H9 (cell line): ENCODE data around the gene UBTF. TPM values are rescaled to one million over a fixed set of nuclear protein-coding genes. Genes with fewer than 3 reads are reported as not detected.

Source experiments
- DNase-seq: peaks from one replicate; pipeline ENCODE4 v3.0.0-alpha.2; 2017
- H2AFZ ChIP-seq: one replicate; pipeline ENCODE4 v1.6.1; 2013; ENCODE audit warnings: mild to moderate bottlenecking, low read length, control low read depth, moderate library complexity
- H2AK5ac ChIP-seq: 2 replicates; pipeline ENCODE4 v1.6.1; 2013; ENCODE audit warnings: low read length, control low read depth, mixed read lengths; ENCODE audit not compliant: insufficient read length
- H2BK120ac ChIP-seq: one replicate; pipeline ENCODE4 v1.6.1; 2013; ENCODE audit warnings: low read depth, mild to moderate bottlenecking, low read length, control low read depth, inconsistent platforms; ENCODE audit not compliant: poor library complexity, severe bottlenecking
- H2BK12ac ChIP-seq: 2 replicates; pipeline ENCODE4 v1.6.1; 2013; ENCODE audit warnings: low read length, control low read depth, mixed read lengths, low read depth; ENCODE audit not compliant: insufficient read length
- H2BK15ac ChIP-seq: 2 replicates; pipeline ENCODE4 v1.6.1; 2013; ENCODE audit warnings: low read depth, low read length, control low read depth
- H2BK20ac ChIP-seq: one replicate; pipeline ENCODE4 v1.6.1; 2013; ENCODE audit warnings: low read depth, mild to moderate bottlenecking, low read length, control low read depth, inconsistent platforms; ENCODE audit not compliant: poor library complexity, severe bottlenecking
- H2BK5ac ChIP-seq: 2 replicates; pipeline ENCODE4 v1.6.1; 2013; ENCODE audit warnings: low read length, control low read depth, mixed read lengths; ENCODE audit not compliant: insufficient read length
- H3K14ac ChIP-seq: 2 replicates; pipeline ENCODE4 v1.6.1; 2013; ENCODE audit warnings: low read length, control low read depth; ENCODE audit not compliant: insufficient read depth
- H3K18ac ChIP-seq: 2 replicates; pipeline ENCODE4 v1.6.1; 2013; ENCODE audit warnings: low read depth, mild to moderate bottlenecking, mixed read lengths, low read length, control low read depth; ENCODE audit not compliant: insufficient read length
- H3K23ac ChIP-seq: 2 replicates; pipeline ENCODE4 v1.6.1; 2013; ENCODE audit warnings: low read length, control low read depth, mixed read lengths, low read depth; ENCODE audit not compliant: insufficient read length
- H3K23me2 ChIP-seq: 2 replicates; pipeline ENCODE4 v1.6.1; 2013; ENCODE audit warnings: low read depth, mild to moderate bottlenecking, mixed read lengths, low read length, control low read depth; ENCODE audit not compliant: insufficient read length, poor library complexity, severe bottlenecking
- H3K27ac ChIP-seq: 2 replicates; pipeline ENCODE4 v1.5.1; 2013; ENCODE audit warnings: low read length, control low read depth, mixed read lengths, low read depth; ENCODE audit not compliant: insufficient read length
- H3K27me3 ChIP-seq: 2 replicates; pipeline ENCODE4 v1.6.1; 2013; ENCODE audit warnings: low read length, control low read depth, inconsistent platforms; ENCODE audit not compliant: insufficient read depth
- H3K4ac ChIP-seq: 2 replicates; pipeline ENCODE4 v1.6.1; 2013; ENCODE audit warnings: low read depth, mild to moderate bottlenecking, control low read depth, inconsistent platforms, low read length, moderate library complexity
- H3K4me1 ChIP-seq: 2 replicates; pipeline ENCODE4 v1.6.1; 2013; ENCODE audit warnings: low read length, control low read depth, inconsistent platforms; ENCODE audit not compliant: insufficient read depth
- H3K4me2 ChIP-seq: 2 replicates; pipeline ENCODE4 v1.6.1; 2013; ENCODE audit warnings: low read length, control low read depth, mixed read lengths; ENCODE audit not compliant: insufficient read length, insufficient read depth
- H3K56ac ChIP-seq: 2 replicates; pipeline ENCODE4 v1.6.1; 2013; ENCODE audit warnings: low read depth, mild to moderate bottlenecking, mixed read lengths, low read length, control low read depth; ENCODE audit not compliant: insufficient read length
- H3K79me1 ChIP-seq: 2 replicates; pipeline ENCODE4 v1.6.1; 2013; ENCODE audit warnings: low read depth, mild to moderate bottlenecking, moderate library complexity, low read length, control low read depth, inconsistent platforms; ENCODE audit not compliant: insufficient read depth, poor library complexity, severe bottlenecking
- H3K79me2 ChIP-seq: 2 replicates; pipeline ENCODE4 v1.6.1; 2013; ENCODE audit warnings: low read length, control low read depth, inconsistent platforms; ENCODE audit not compliant: insufficient read depth
- H3K9ac ChIP-seq: 2 replicates; pipeline ENCODE4 v1.6.1; 2013; ENCODE audit warnings: low read length, control low read depth, mixed read lengths; ENCODE audit not compliant: insufficient read length; ENCODE audit errors: extremely low read depth
- H3K9me3 ChIP-seq: one replicate; pipeline ENCODE4 v1.6.1; 2013; ENCODE audit warnings: low read depth, low read length, inconsistent platforms; ENCODE audit not compliant: control insufficient read depth
- H3T11ph ChIP-seq: one replicate; pipeline ENCODE4 v1.6.1; 2013; ENCODE audit warnings: mild to moderate bottlenecking, low read length, control low read depth, inconsistent platforms
- H4K20me1 ChIP-seq: one replicate; pipeline ENCODE4 v1.6.1; 2013; ENCODE audit not compliant: control insufficient read depth, insufficient read length, insufficient read depth
- H4K5ac ChIP-seq: 2 replicates; pipeline ENCODE4 v1.6.1; 2013; ENCODE audit warnings: low read depth, mild to moderate bottlenecking, mixed read lengths, low read length, control low read depth; ENCODE audit not compliant: insufficient read length
- H4K8ac ChIP-seq: replicated peaks from 2 replicates; pipeline ENCODE4 v1.6.1; 2013; ENCODE audit warnings: low read length, control low read depth, mixed read lengths, low read depth; ENCODE audit not compliant: insufficient read length
- H4K91ac ChIP-seq: 2 replicates; pipeline ENCODE4 v1.6.1; 2013; ENCODE audit warnings: low read depth, mild to moderate bottlenecking, moderate library complexity, mixed read lengths, low read length, control low read depth; ENCODE audit not compliant: insufficient read length
- H3K27ac Mint-ChIP-seq, 3 experiments: 2 replicates in 2 of 3; 3 replicates in 1 of 3; pipeline ENCODE4 v1.8.0; 2020 to 2021; ENCODE audit warnings: mixed read lengths in 3 of 3, mild to moderate bottlenecking in 1 of 3, moderate library complexity in 1 of 3
- H3K27me3 Mint-ChIP-seq: 2 replicates; pipeline ENCODE4 v1.8.0; 2021; ENCODE audit warnings: low read depth, mild to moderate bottlenecking, moderate library complexity, mixed read lengths
- H3K36me3 Mint-ChIP-seq, 3 experiments: 2 replicates in 2 of 3; 3 replicates in 1 of 3; pipeline ENCODE4 v1.8.0; 2020 to 2021; ENCODE audit warnings: low read depth in 3 of 3, mixed read lengths in 3 of 3; ENCODE audit not compliant: insufficient read depth in 1 of 3
- H3K4me1 Mint-ChIP-seq, 2 experiments: 2 replicates each; pipeline ENCODE4 v1.8.0; 2020; ENCODE audit warnings: mixed read lengths in 2 of 2
- H3K4me3 Mint-ChIP-seq, 2 experiments: 2 replicates in 1 of 2; 3 replicates in 1 of 2; pipeline ENCODE4 v1.8.0; 2020 to 2021; ENCODE audit warnings: mild to moderate bottlenecking in 2 of 2, mixed read lengths in 2 of 2, moderate library complexity in 1 of 2
- H3K9me3 Mint-ChIP-seq, 2 experiments: 2 replicates in 1 of 2; 3 replicates in 1 of 2; pipeline ENCODE4 v1.8.0; 2020; ENCODE audit warnings: mild to moderate bottlenecking in 2 of 2, mixed read lengths in 2 of 2, moderate library complexity in 1 of 2
- CTCF ChIP-seq: fragments of 200-600 bp; sonication (generic); conservative IDR thresholded peaks from 3 replicates; pipeline ENCODE4 v1.8.0; 2021; ENCODE audit warnings: antibody characterized with exemption, mild to moderate bottlenecking
- WGBS: extraction: QIAGEN DNeasy Blood & Tissue Kit; methylation state at CpG from one replicate; pipeline ENCODE4 v1.1.7; 2013; ENCODE audit warnings: missing lambda C conversion rate, low lambda C conversion rate, mixed read lengths; ENCODE audit not compliant: insufficient read length; ENCODE audit errors: extremely low coverage; 5-methylcytosine and 5-hydroxymethylcytosine counted together
- total RNA-seq: library from RNA; stranded (reverse); gene quantifications from 2 replicates; pipeline ENCODE4 v1.2.1, GENCODE V29; 2021

Gene UBTF
- total RNA-seq, 1 experiment from 2014 or later, result 151 TPM

DNA sequence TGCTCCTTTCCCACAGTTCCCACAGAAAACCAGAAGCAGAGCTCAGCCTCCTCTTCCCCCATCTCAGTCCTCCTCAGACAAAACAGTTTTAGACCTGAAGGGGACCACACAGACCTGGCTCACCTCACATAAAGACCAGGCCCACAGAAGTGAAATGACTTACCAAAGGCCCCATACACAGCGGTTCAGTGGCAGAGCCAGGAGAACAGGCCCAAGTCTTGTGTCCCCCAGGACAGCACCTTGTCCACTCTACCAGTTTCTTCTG lies 5.3 kb downstream of the UBTF start:
- H3K27ac Mint-ChIP-seq, result no peak overlapping the region

More for the DNA sequence above, 5.3 kb downstream of the UBTF start:
- no peak overlapping the region for H2BK120ac ChIP-seq
- no peak overlapping the region for H3K4ac ChIP-seq
- H3K9ac ChIP-seq, result no peak overlapping the region
- peaks cover 33 to 81% (median 74%) of the 10 kb centered on the region in 3 experiments for H3K36me3 Mint-ChIP-seq
- no peak overlapping the region for H4K91ac ChIP-seq
- no peak overlapping the region for H3K18ac ChIP-seq
- peaks cover 6% of the 10 kb centered on the region for H3K23me2 ChIP-seq
- no peak overlapping the region for H2BK15ac ChIP-seq
- TF ChIP-seq CTCF, result no peak
- H4K8ac ChIP-seq, result no peak overlapping the region
- H2BK5ac ChIP-seq, result no peak overlapping the region
- no peak overlapping the region; a peak in 1 of 5 replicates for H3K4me3 Mint-ChIP-seq
- H3K27ac ChIP-seq, result no peak overlapping the region
- no peak overlapping the region for H3K56ac ChIP-seq
- no peak overlapping the region for H2AK5ac ChIP-seq
- 0 out of 2 replicates have a peak, but pooled peaks cover 4% of the 10 kb centered on the region for H3K4me1 ChIP-seq
- H3K23ac ChIP-seq, result no peak overlapping the region
- no peak overlapping the region for H2BK20ac ChIP-seq
- no peak overlapping the region for H3K14ac ChIP-seq
- H3K4me2 ChIP-seq, result no peak overlapping the region
- peaks cover 12 to 29% of the 10 kb centered on the region in 2 experiments for H3K4me1 Mint-ChIP-seq
- no peak overlapping the region for H4K5ac ChIP-seq
- H3K79me1 ChIP-seq, result peaks cover 6% of the 10 kb centered on the region
- no peaks in the 10 kb centered on the region for H4K20me1 ChIP-seq
- H3K27me3 Mint-ChIP-seq, result no peaks in the 10 kb centered on the region
- H2BK12ac ChIP-seq, result no peak overlapping the region
- DNase-seq, result no peak
- H3K9me3 ChIP-seq, result no peaks in the 10 kb centered on the region
- H3K27me3 ChIP-seq, result no peaks in the 10 kb centered on the region
- H2AFZ ChIP-seq, result no peak overlapping the region
- no peak overlapping the region for H3T11ph ChIP-seq
- no CpG with 5 or more reads among the region's 1 CpG for WGBS
- H3K9me3 Mint-ChIP-seq, result no peaks in the 10 kb centered on the region
- H3K79me2 ChIP-seq, result peaks cover 6% of the 10 kb centered on the region; the same call in 1 of the 2 replicates
